Measurements from ENCODE around the gene SUPV3L1. TPM values are rescaled to one million over a fixed set of nuclear protein-coding genes. Genes with fewer than 3 reads are reported as not detected.

Gene SUPV3L1
- total RNA-seq, 3 donors from 2014 or later: 23.7 to 33.5 (median 27.5) TPM

DNA sequence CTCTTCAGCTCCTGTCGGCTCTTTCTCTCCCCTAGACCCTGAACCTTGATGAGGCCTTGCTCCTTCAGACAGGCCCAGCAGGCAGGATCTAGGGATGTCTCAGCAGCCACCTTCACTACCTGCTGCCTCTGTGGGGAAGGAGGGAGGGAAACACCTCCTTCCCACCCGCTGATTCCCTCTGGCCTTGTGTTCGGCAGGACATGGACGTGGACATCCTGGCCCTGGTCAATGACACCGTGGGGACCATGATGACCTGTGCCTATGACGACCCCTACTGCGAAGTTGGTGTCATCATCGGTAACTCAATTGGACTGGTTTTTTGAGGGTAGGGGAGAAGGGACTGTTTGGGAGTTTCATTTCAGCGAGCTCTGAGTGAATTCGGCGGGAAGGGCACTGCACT, 60.4 kb downstream of the SUPV3L1 start:
- intact Hi-C loops (cut with DNase I, micrococcal nuclease): loop anchor here in 1 of 2 donors (10.0 kb wide), 1 partner anchor 274 kb away; no protein-coding TSS in a partner anchor
- no peak for ATAC-seq

DNA sequence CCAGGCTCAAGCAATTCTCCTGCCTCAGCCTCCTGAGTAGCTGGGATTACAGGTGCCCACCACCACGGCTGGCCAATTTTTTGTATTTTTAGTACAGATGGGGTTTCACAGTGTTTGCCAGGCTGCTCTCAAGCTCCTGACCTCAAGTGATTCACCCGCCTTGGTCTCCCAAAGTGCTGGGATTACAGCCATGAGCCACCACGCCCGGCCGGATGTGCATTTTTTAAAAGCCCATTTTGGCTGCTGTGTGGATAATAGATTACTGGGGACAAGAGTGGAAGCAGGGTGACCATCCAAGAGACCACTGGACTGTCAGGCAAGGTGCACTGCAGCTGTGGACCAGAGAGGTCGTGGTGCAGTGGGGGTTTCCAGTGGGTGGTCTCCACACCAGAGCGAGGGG, 61.5 kb downstream of the SUPV3L1 start:
- TF ChIP-seq, protein P1, sequence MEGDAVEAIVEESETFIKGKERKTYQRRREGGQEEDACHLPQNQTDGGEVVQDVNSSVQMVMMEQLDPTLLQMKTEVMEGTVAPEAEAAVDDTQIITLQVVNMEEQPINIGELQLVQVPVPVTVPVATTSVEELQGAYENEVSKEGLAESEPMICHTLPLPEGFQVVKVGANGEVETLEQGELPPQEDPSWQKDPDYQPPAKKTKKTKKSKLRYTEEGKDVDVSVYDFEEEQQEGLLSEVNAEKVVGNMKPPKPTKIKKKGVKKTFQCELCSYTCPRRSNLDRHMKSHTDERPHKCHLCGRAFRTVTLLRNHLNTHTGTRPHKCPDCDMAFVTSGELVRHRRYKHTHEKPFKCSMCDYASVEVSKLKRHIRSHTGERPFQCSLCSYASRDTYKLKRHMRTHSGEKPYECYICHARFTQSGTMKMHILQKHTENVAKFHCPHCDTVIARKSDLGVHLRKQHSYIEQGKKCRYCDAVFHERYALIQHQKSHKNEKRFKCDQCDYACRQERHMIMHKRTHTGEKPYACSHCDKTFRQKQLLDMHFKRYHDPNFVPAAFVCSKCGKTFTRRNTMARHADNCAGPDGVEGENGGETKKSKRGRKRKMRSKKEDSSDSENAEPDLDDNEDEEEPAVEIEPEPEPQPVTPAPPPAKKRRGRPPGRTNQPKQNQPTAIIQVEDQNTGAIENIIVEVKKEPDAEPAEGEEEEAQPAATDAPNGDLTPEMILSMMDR (IDR thresholded peaks at IDR 0.05): no peak
- Histone ChIP-seq H3K36me3 (ENCODE audit: low read depth) (no peaks in the 10 kb centered on the region), H3K4me3 (no peak overlapping the region), H3K4me1 (ENCODE audit: low read depth) (no peaks in the 10 kb centered on the region), H3K9me3 (no peaks in the 10 kb centered on the region)
- no peak for DNase-seq
- no peak for ATAC-seq
- intact Hi-C loops (cut with DNase I, micrococcal nuclease): loop anchor here in 1 of 2 donors (10.0 kb wide), 1 partner anchor 273 kb away; no protein-coding TSS in a partner anchor

More for the DNA sequence above, 60.4 kb downstream of the SUPV3L1 start:
- Histone ChIP-seq H3K9me3 (no peaks in the 10 kb centered on the region), H3K4me1 (ENCODE audit: low read depth) (no peaks in the 10 kb centered on the region), H3K4me3 (no peak overlapping the region), H3K36me3 (ENCODE audit: low read depth) (no peaks in the 10 kb centered on the region)
- TF ChIP-seq, protein P1 (IDR thresholded peaks at IDR 0.05): no peak
- no peak for DNase-seq

DNA sequence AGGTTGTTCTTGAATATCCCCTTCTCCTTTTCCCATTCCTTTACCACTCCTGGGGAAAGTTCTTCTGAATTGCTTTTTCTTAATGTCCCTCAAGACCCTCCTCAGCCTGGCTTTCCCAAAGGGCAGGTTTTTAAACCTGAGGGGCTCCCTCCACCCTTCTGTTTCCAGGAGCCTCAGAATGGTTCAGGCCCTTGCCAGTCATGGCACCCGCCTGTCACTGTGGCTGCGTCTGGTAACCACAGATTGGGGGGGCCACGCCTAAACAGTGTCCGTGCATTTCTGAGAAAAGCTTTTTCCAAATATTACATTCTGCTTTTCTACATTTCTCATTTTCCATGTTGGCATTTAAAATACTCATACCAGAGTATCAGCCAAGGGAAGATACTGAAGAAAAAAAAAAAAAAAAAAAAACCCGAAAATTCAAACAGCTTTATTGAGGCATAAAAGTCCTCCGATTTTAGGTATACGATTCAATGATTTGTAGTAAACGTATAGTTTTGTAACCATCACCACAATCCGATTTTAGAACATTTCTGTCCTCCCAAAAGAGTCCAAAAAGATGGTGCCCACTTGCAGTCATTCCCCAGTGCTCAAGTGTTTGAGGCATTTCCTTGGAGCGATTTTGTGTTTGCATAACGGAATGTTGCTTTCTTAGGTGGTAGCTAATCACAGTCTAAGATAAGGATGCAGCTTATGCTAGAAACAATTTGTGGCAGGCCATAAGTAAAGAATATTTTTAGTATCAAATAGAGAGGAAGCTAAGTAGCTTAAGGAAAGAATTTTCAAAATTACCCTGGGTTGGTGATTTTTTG, 62.2 kb downstream of the SUPV3L1 start:
- Histone ChIP-seq H3K9me3 (no peaks in the 10 kb centered on the region), H3K4me3 (no peak overlapping the region), H3K4me1 (ENCODE audit: low read depth) (no peaks in the 10 kb centered on the region), H3K36me3 (ENCODE audit: low read depth) (no peaks in the 10 kb centered on the region)
- no peak for ATAC-seq
- DNase-seq: no peak
- TF ChIP-seq, protein P1 (IDR thresholded peaks at IDR 0.05): no peak
- intact Hi-C loops (cut with DNase I, micrococcal nuclease): loop anchor here in 1 of 2 donors (10.0 kb wide), 1 partner anchor 273 kb away; no protein-coding TSS in a partner anchor

DNA sequence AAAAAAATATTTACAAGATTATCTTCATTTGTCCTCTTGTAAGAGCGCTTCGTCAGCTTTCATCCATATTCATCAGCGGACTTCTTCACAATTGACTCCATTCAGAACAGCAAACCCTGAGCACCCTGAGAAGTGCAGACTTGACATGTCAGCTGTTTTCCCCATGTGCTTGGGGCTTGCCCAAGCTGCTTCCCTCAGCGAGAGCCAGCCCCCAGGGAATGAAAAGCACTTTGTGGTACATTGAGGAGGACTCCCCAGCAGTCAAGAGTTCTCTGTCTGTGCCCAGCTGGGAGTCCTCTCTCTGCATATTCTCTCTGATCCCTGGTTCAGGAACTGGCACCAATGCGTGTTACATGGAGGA, 62.8 kb downstream of the SUPV3L1 start:
- TF ChIP-seq, protein P1 (IDR thresholded peaks at IDR 0.05): no peak
- DNase-seq (no peak), ATAC-seq (no peak)
- intact Hi-C loops (cut with DNase I, micrococcal nuclease): loop anchor here in 1 of 2 donors (10.0 kb wide), 1 partner anchor 272 kb away; no protein-coding TSS in a partner anchor
- no peaks in the 10 kb centered on the region for H3K9me3 ChIP-seq
- no peaks in the 10 kb centered on the region for H3K4me1 ChIP-seq (ENCODE audit: low read depth)
- no peaks in the 10 kb centered on the region for H3K36me3 ChIP-seq (ENCODE audit: low read depth)
- no peak overlapping the region for H3K4me3 ChIP-seq

DNA sequence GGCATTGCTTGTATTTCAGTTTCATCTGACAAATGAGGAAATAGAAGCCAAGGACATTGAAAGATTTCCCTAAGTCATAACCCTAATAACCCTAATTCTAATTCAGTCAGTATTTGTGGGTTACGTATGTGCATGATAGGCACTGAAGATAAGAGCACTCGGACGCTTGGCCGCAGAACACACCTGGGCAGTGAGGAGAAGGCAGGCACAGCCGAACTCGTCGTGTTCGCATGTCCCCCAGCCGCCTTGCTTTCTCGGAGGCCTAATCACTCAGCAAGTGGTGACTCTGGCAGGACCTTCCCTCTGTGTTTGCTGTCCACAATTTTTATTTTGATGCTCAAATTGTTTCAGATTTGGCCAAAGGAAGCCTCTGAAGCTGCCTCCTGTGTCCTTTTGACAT, 63.8 kb downstream of the SUPV3L1 start:
- intact Hi-C loops (cut with DNase I, micrococcal nuclease): loop anchor here in 1 of 2 donors (10.0 kb wide), 1 partner anchor 271 kb away; no protein-coding TSS in a partner anchor
- DNase-seq (no peak), ATAC-seq (no peak)
- Histone ChIP-seq H3K4me1 (ENCODE audit: low read depth) (no peaks in the 10 kb centered on the region), H3K4me3 (no peak overlapping the region), H3K36me3 (ENCODE audit: low read depth) (no peaks in the 10 kb centered on the region), H3K9me3 (no peaks in the 10 kb centered on the region)
- TF ChIP-seq, protein P1 (IDR thresholded peaks at IDR 0.05): no peak
